H9 (cell line): ENCODE results near the gene LIAS. TPM values are rescaled to one million over a fixed set of nuclear protein-coding genes. Genes with fewer than 3 reads are reported as not detected.

Experiments used
- DNase-seq: peaks from one replicate; pipeline ENCODE4 v3.0.0-alpha.2; 2017
- H2AFZ ChIP-seq: one replicate; pipeline ENCODE4 v1.6.1; 2013; ENCODE audit warnings: mild to moderate bottlenecking, low read length, control low read depth, moderate library complexity
- H2AK5ac ChIP-seq: 2 replicates; pipeline ENCODE4 v1.6.1; 2013; ENCODE audit warnings: low read length, control low read depth, mixed read lengths; ENCODE audit not compliant: insufficient read length
- H2BK120ac ChIP-seq: one replicate; pipeline ENCODE4 v1.6.1; 2013; ENCODE audit warnings: low read depth, mild to moderate bottlenecking, low read length, control low read depth, inconsistent platforms; ENCODE audit not compliant: poor library complexity, severe bottlenecking
- H2BK12ac ChIP-seq: 2 replicates; pipeline ENCODE4 v1.6.1; 2013; ENCODE audit warnings: low read length, control low read depth, mixed read lengths, low read depth; ENCODE audit not compliant: insufficient read length
- H2BK15ac ChIP-seq: 2 replicates; pipeline ENCODE4 v1.6.1; 2013; ENCODE audit warnings: low read depth, low read length, control low read depth
- H2BK20ac ChIP-seq: one replicate; pipeline ENCODE4 v1.6.1; 2013; ENCODE audit warnings: low read depth, mild to moderate bottlenecking, low read length, control low read depth, inconsistent platforms; ENCODE audit not compliant: poor library complexity, severe bottlenecking
- H2BK5ac ChIP-seq: 2 replicates; pipeline ENCODE4 v1.6.1; 2013; ENCODE audit warnings: low read length, control low read depth, mixed read lengths; ENCODE audit not compliant: insufficient read length
- H3K14ac ChIP-seq: 2 replicates; pipeline ENCODE4 v1.6.1; 2013; ENCODE audit warnings: low read length, control low read depth; ENCODE audit not compliant: insufficient read depth
- H3K18ac ChIP-seq: 2 replicates; pipeline ENCODE4 v1.6.1; 2013; ENCODE audit warnings: low read depth, mild to moderate bottlenecking, mixed read lengths, low read length, control low read depth; ENCODE audit not compliant: insufficient read length
- H3K23ac ChIP-seq: 2 replicates; pipeline ENCODE4 v1.6.1; 2013; ENCODE audit warnings: low read length, control low read depth, mixed read lengths, low read depth; ENCODE audit not compliant: insufficient read length
- H3K23me2 ChIP-seq: 2 replicates; pipeline ENCODE4 v1.6.1; 2013; ENCODE audit warnings: low read depth, mild to moderate bottlenecking, mixed read lengths, low read length, control low read depth; ENCODE audit not compliant: insufficient read length, poor library complexity, severe bottlenecking
- H3K27ac ChIP-seq: 2 replicates; pipeline ENCODE4 v1.5.1; 2013; ENCODE audit warnings: low read length, control low read depth, mixed read lengths, low read depth; ENCODE audit not compliant: insufficient read length
- H3K27me3 ChIP-seq: 2 replicates; pipeline ENCODE4 v1.6.1; 2013; ENCODE audit warnings: low read length, control low read depth, inconsistent platforms; ENCODE audit not compliant: insufficient read depth
- H3K4ac ChIP-seq: 2 replicates; pipeline ENCODE4 v1.6.1; 2013; ENCODE audit warnings: low read depth, mild to moderate bottlenecking, control low read depth, inconsistent platforms, low read length, moderate library complexity
- H3K4me1 ChIP-seq: 2 replicates; pipeline ENCODE4 v1.6.1; 2013; ENCODE audit warnings: low read length, control low read depth, inconsistent platforms; ENCODE audit not compliant: insufficient read depth
- H3K4me2 ChIP-seq: 2 replicates; pipeline ENCODE4 v1.6.1; 2013; ENCODE audit warnings: low read length, control low read depth, mixed read lengths; ENCODE audit not compliant: insufficient read length, insufficient read depth
- H3K56ac ChIP-seq: 2 replicates; pipeline ENCODE4 v1.6.1; 2013; ENCODE audit warnings: low read depth, mild to moderate bottlenecking, mixed read lengths, low read length, control low read depth; ENCODE audit not compliant: insufficient read length
- H3K79me1 ChIP-seq: 2 replicates; pipeline ENCODE4 v1.6.1; 2013; ENCODE audit warnings: low read depth, mild to moderate bottlenecking, moderate library complexity, low read length, control low read depth, inconsistent platforms; ENCODE audit not compliant: insufficient read depth, poor library complexity, severe bottlenecking
- H3K79me2 ChIP-seq: 2 replicates; pipeline ENCODE4 v1.6.1; 2013; ENCODE audit warnings: low read length, control low read depth, inconsistent platforms; ENCODE audit not compliant: insufficient read depth
- H3K9ac ChIP-seq: 2 replicates; pipeline ENCODE4 v1.6.1; 2013; ENCODE audit warnings: low read length, control low read depth, mixed read lengths; ENCODE audit not compliant: insufficient read length; ENCODE audit errors: extremely low read depth
- H3K9me3 ChIP-seq: one replicate; pipeline ENCODE4 v1.6.1; 2013; ENCODE audit warnings: low read depth, low read length, inconsistent platforms; ENCODE audit not compliant: control insufficient read depth
- H3T11ph ChIP-seq: one replicate; pipeline ENCODE4 v1.6.1; 2013; ENCODE audit warnings: mild to moderate bottlenecking, low read length, control low read depth, inconsistent platforms
- H4K20me1 ChIP-seq: one replicate; pipeline ENCODE4 v1.6.1; 2013; ENCODE audit not compliant: control insufficient read depth, insufficient read length, insufficient read depth
- H4K5ac ChIP-seq: 2 replicates; pipeline ENCODE4 v1.6.1; 2013; ENCODE audit warnings: low read depth, mild to moderate bottlenecking, mixed read lengths, low read length, control low read depth; ENCODE audit not compliant: insufficient read length
- H4K8ac ChIP-seq: replicated peaks from 2 replicates; pipeline ENCODE4 v1.6.1; 2013; ENCODE audit warnings: low read length, control low read depth, mixed read lengths, low read depth; ENCODE audit not compliant: insufficient read length
- H4K91ac ChIP-seq: 2 replicates; pipeline ENCODE4 v1.6.1; 2013; ENCODE audit warnings: low read depth, mild to moderate bottlenecking, moderate library complexity, mixed read lengths, low read length, control low read depth; ENCODE audit not compliant: insufficient read length
- H3K27ac Mint-ChIP-seq, 3 experiments: 2 replicates in 2 of 3; 3 replicates in 1 of 3; pipeline ENCODE4 v1.8.0; 2020 to 2021; ENCODE audit warnings: mixed read lengths in 3 of 3, mild to moderate bottlenecking in 1 of 3, moderate library complexity in 1 of 3
- H3K27me3 Mint-ChIP-seq: 2 replicates; pipeline ENCODE4 v1.8.0; 2021; ENCODE audit warnings: low read depth, mild to moderate bottlenecking, moderate library complexity, mixed read lengths
- H3K36me3 Mint-ChIP-seq, 3 experiments: 2 replicates in 2 of 3; 3 replicates in 1 of 3; pipeline ENCODE4 v1.8.0; 2020 to 2021; ENCODE audit warnings: low read depth in 3 of 3, mixed read lengths in 3 of 3; ENCODE audit not compliant: insufficient read depth in 1 of 3
- H3K4me1 Mint-ChIP-seq, 2 experiments: 2 replicates each; pipeline ENCODE4 v1.8.0; 2020; ENCODE audit warnings: mixed read lengths in 2 of 2
- H3K4me3 Mint-ChIP-seq, 2 experiments: 2 replicates in 1 of 2; 3 replicates in 1 of 2; pipeline ENCODE4 v1.8.0; 2020 to 2021; ENCODE audit warnings: mild to moderate bottlenecking in 2 of 2, mixed read lengths in 2 of 2, moderate library complexity in 1 of 2
- H3K9me3 Mint-ChIP-seq, 2 experiments: 2 replicates in 1 of 2; 3 replicates in 1 of 2; pipeline ENCODE4 v1.8.0; 2020; ENCODE audit warnings: mild to moderate bottlenecking in 2 of 2, mixed read lengths in 2 of 2, moderate library complexity in 1 of 2
- WGBS: extraction: QIAGEN DNeasy Blood & Tissue Kit; methylation state at CpG from one replicate; pipeline ENCODE4 v1.1.7; 2013; ENCODE audit warnings: missing lambda C conversion rate, low lambda C conversion rate, mixed read lengths; ENCODE audit not compliant: insufficient read length; ENCODE audit errors: extremely low coverage; 5-methylcytosine and 5-hydroxymethylcytosine counted together
- total RNA-seq: library from RNA; stranded (reverse); gene quantifications from 2 replicates; pipeline ENCODE4 v1.2.1, GENCODE V29; 2021
- TF ChIP-seq, protein P1 (sequence below): fragments of 200-600 bp; sonication (generic); conservative IDR thresholded peaks from 3 replicates; pipeline ENCODE4 v1.8.0; 2021; ENCODE audit warnings: antibody characterized with exemption, mild to moderate bottlenecking

LIAS gene
- total RNA-seq, 1 experiment from 2014 or later = 18.5 TPM

DNA sequence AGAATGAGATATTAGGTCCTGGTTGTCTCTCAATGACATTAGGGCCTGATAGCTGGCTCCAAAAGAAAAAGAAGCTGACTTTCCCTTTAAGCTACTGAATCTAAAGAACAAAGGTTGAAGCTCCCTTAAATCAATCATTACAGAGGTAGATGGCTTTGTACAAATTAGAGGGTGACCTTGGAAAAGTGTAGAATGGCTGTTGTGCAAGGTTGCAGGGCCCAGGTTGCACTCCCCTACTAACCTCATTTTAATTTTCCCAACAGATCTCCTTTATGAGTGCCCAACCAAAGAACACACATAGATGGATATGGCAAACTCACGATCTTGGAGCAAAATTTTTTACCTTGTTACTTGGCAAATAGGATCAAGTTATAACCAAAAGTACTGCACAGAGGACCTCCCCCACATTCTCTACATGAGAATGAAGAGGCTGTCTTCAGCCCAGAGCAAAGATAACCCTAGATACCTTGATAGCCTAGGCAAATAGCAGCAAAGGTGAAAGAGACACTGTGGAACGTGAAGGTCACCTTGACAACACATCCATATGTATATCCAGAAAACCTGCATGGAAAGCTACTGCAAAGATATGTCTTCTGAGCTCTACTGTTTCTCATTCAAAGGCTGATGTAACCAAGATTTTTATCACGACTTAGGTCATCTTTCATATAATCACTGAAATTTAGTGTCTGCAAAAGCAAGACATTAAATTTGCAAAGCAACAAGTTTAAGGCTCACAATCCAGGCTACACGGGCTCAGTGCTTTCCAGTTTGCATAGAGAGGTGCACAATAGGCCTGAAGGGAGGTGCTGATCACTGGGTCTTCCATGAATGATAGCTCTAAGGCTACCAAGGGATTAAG lies 29.2 kb upstream of the LIAS start:
- Histone ChIP-seq H4K8ac (no peak overlapping the region), H3K27ac (no peak overlapping the region), H3K23me2 (no peaks in the 10 kb centered on the region), H3K4ac (no peak overlapping the region), H2AFZ (no peak overlapping the region), H3T11ph (no peak overlapping the region), H3K56ac (no peak overlapping the region), H2BK20ac (no peak overlapping the region), H4K91ac (no peak overlapping the region), H3K79me1 (no peaks in the 10 kb centered on the region), H3K79me2 (no peaks in the 10 kb centered on the region), H3K4me1 (no peaks in the 10 kb centered on the region), H3K4me2 (no peak overlapping the region), H3K23ac (no peak overlapping the region), H2BK120ac (no peak overlapping the region), H3K9ac (no peak overlapping the region), H2BK12ac (no peak overlapping the region), H3K9me3 (no peaks in the 10 kb centered on the region), H4K5ac (no peak overlapping the region), H2BK15ac (no peak overlapping the region), H4K20me1 (no peaks in the 10 kb centered on the region), H2BK5ac (no peak overlapping the region), H2AK5ac (no peak overlapping the region), H3K27me3 (no peaks in the 10 kb centered on the region), H3K18ac (no peak overlapping the region), H3K14ac (no peak overlapping the region)
- no CpG with 5 or more reads among the region's 4 CpGs for WGBS
- DNase-seq = no peak
- Mint-ChIP-seq H3K36me3 (no peaks in the 10 kb centered on the region), H3K27me3 (no peaks in the 10 kb centered on the region; the same call in 1 of the 2 replicates), H3K27ac (no peak overlapping the region), H3K4me1 (peaks cover 4 to 6% of the 10 kb centered on the region in 2 experiments), H3K9me3 (no peaks in the 10 kb centered on the region), H3K4me3 (no peak overlapping the region)
- TF ChIP-seq, protein P1, sequence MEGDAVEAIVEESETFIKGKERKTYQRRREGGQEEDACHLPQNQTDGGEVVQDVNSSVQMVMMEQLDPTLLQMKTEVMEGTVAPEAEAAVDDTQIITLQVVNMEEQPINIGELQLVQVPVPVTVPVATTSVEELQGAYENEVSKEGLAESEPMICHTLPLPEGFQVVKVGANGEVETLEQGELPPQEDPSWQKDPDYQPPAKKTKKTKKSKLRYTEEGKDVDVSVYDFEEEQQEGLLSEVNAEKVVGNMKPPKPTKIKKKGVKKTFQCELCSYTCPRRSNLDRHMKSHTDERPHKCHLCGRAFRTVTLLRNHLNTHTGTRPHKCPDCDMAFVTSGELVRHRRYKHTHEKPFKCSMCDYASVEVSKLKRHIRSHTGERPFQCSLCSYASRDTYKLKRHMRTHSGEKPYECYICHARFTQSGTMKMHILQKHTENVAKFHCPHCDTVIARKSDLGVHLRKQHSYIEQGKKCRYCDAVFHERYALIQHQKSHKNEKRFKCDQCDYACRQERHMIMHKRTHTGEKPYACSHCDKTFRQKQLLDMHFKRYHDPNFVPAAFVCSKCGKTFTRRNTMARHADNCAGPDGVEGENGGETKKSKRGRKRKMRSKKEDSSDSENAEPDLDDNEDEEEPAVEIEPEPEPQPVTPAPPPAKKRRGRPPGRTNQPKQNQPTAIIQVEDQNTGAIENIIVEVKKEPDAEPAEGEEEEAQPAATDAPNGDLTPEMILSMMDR = no peak
